ENCODE results near the gene LETMD1.

DNA sequence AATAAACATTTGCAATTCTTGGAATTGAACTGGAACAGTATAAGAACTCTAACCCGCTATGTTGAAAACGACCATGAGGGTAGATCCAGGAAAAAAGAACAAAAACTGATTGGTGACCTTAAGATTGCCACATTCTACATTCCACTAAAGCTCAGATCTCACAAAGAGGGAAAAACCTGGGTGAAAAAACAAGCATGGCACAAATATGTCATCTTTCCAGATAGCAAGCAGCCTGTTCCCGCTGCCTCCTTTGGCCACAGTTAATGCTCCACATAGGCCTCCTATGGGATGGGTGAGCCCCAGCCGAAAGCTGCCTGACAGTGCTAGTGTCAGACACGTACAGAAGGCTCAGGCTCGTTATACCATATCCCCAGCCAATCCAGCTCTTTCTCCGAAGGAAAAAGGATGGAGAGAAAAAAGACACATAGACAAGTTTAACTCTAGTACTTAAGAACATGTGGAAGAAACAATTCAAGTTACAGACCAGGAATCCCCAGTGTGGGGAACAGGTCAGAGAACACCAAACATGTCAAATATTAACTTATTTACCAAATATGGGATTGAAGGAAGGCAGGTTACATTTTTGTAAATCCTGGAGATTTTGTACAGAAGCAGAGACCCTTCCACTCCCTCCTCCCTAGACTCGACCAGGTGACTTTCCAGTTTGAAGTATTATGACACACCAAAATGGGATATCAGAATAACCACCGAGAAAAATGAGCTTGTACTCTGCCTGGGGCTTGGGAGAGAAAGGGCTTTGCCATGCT is 14.7 kb downstream of the LETMD1 start:
- TF ChIP-seq, protein P1, sequence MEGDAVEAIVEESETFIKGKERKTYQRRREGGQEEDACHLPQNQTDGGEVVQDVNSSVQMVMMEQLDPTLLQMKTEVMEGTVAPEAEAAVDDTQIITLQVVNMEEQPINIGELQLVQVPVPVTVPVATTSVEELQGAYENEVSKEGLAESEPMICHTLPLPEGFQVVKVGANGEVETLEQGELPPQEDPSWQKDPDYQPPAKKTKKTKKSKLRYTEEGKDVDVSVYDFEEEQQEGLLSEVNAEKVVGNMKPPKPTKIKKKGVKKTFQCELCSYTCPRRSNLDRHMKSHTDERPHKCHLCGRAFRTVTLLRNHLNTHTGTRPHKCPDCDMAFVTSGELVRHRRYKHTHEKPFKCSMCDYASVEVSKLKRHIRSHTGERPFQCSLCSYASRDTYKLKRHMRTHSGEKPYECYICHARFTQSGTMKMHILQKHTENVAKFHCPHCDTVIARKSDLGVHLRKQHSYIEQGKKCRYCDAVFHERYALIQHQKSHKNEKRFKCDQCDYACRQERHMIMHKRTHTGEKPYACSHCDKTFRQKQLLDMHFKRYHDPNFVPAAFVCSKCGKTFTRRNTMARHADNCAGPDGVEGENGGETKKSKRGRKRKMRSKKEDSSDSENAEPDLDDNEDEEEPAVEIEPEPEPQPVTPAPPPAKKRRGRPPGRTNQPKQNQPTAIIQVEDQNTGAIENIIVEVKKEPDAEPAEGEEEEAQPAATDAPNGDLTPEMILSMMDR (IDR thresholded peaks at IDR 0.05): no peak
- TF ChIP-seq POLR2A (IDR thresholded peaks at IDR 0.05) (no peak), EP300 (IDR thresholded peaks at IDR 0.05) (no peak)

All from ovary (tissue), 3 donors.